Loucy (cell line): ENCODE data around the gene PTBP1.

ENCODE experiments used
- EZH2phosphoT487 ChIP-seq: fragments of 200-600 bp; IDR thresholded peaks from 2 replicates; pipeline ENCODE4 v1.6.1; 2018; ENCODE audit warnings: antibody characterized with exemption, mild to moderate bottlenecking, moderate library complexity, borderline replicate concordance
- TF ChIP-seq, protein P1 (sequence below): fragments of 200-600 bp; sonication (generic); conservative IDR thresholded peaks from 2 replicates; pipeline ENCODE4 v1.5.1; 2014; ENCODE audit warnings: mild to moderate bottlenecking, antibody characterized with exemption, low read length

GRCh38 chr19:752652-753517, 44.4 kb upstream of the PTBP1 start:
- TF ChIP-seq, protein P1, sequence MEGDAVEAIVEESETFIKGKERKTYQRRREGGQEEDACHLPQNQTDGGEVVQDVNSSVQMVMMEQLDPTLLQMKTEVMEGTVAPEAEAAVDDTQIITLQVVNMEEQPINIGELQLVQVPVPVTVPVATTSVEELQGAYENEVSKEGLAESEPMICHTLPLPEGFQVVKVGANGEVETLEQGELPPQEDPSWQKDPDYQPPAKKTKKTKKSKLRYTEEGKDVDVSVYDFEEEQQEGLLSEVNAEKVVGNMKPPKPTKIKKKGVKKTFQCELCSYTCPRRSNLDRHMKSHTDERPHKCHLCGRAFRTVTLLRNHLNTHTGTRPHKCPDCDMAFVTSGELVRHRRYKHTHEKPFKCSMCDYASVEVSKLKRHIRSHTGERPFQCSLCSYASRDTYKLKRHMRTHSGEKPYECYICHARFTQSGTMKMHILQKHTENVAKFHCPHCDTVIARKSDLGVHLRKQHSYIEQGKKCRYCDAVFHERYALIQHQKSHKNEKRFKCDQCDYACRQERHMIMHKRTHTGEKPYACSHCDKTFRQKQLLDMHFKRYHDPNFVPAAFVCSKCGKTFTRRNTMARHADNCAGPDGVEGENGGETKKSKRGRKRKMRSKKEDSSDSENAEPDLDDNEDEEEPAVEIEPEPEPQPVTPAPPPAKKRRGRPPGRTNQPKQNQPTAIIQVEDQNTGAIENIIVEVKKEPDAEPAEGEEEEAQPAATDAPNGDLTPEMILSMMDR = no peak
- TF ChIP-seq EZH2phosphoT487 = no peak
